Stimulated activated effector memory CD8-positive, alpha-beta T cell treated with anti-CD3 and anti-CD28 coated beads, Interleukin-12 subunit alpha, Interleukin-12 subunit beta, amount 100 ng/mL, for 72 hours (primary cell): ENCODE results near the gene MLIP.
"Not testable (repeated sequence)": the region's sequence is repeated elsewhere in the genome, so short reads cannot be mapped to it uniquely, and the experiment has no call there.

Experiments
- ATAC-seq: fragments of 150-1000 bp; cut with Tn5 transposase; 2 replicates; pipeline ENCODE4 v1.10.0; 2021
- DNase-seq, 2 donors: peaks; one replicate each; pipeline ENCODE4 v3.0.0; 2021 to 2022; ENCODE audit warnings: low spot score in 2 of 2
- H3K27ac Mint-ChIP-seq: one replicate; pipeline ENCODE4 v1.8.0; 2022; ENCODE audit warnings: mild to moderate bottlenecking, mixed read lengths
- H3K36me3 Mint-ChIP-seq: one replicate; pipeline ENCODE4 v1.8.0; 2022; ENCODE audit warnings: mild to moderate bottlenecking, mixed read lengths
- H3K4me1 Mint-ChIP-seq: one replicate; pipeline ENCODE4 v1.8.0; 2022; ENCODE audit warnings: mixed read lengths
- H3K4me3 Mint-ChIP-seq: one replicate; pipeline ENCODE4 v1.8.0; 2022; ENCODE audit warnings: mild to moderate bottlenecking, mixed read lengths
- H3K9me3 Mint-ChIP-seq: one replicate; pipeline ENCODE4 v1.8.0; 2022; ENCODE audit warnings: mixed read lengths

The MLIP gene

GRCh38 chr6:54216336-54216735, 105.1 kb downstream of the MLIP start:
- Mint-ChIP-seq H3K4me3 (no peak overlapping the region), H3K27ac (no peak overlapping the region), H3K9me3 (peaks cover 10% of the 10 kb centered on the region), H3K36me3 (no peaks in the 10 kb centered on the region), H3K4me1 (no peaks in the 10 kb centered on the region)
- DNase-seq, result no peak
- no peak for ATAC-seq

GRCh38 chr6:54217018-54217417, 105.8 kb downstream of the MLIP start:
- no peaks in the 10 kb centered on the region for H3K4me1 Mint-ChIP-seq
- H3K36me3 Mint-ChIP-seq, result no peaks in the 10 kb centered on the region
- no peak overlapping the region for H3K4me3 Mint-ChIP-seq
- DNase-seq (no peak), ATAC-seq (no peak)
- H3K27ac Mint-ChIP-seq, result no peak overlapping the region
- peaks cover 10% of the 10 kb centered on the region for H3K9me3 Mint-ChIP-seq

GRCh38 chr6:54222217-54222616, 111.0 kb downstream of the MLIP start:
- H3K36me3 Mint-ChIP-seq, result no peaks in the 10 kb centered on the region
- ATAC-seq, result no peak
- no peak for DNase-seq
- H3K4me1 Mint-ChIP-seq, result no peaks in the 10 kb centered on the region
- no peak overlapping the region for H3K27ac Mint-ChIP-seq
- no peak overlapping the region for H3K4me3 Mint-ChIP-seq
- peaks cover 8% of the 10 kb centered on the region for H3K9me3 Mint-ChIP-seq

GRCh38 chr6:54232703-54233102, 121.5 kb downstream of the MLIP start:
- Mint-ChIP-seq H3K27ac (no peak overlapping the region), H3K9me3 (peaks cover 10% of the 10 kb centered on the region), H3K36me3 (no peaks in the 10 kb centered on the region), H3K4me1 (no peaks in the 10 kb centered on the region), H3K4me3 (no peak overlapping the region)
- ATAC-seq (no peak), DNase-seq (no peak)

GRCh38 chr6:54234539-54234938, 123.3 kb downstream of the MLIP start:
- Mint-ChIP-seq H3K9me3 (peaks cover 14% of the 10 kb centered on the region), H3K27ac (no peak overlapping the region), H3K4me3 (no peak overlapping the region), H3K4me1 (no peaks in the 10 kb centered on the region), H3K36me3 (no peaks in the 10 kb centered on the region)
- no peak for DNase-seq
- ATAC-seq, result no peak

GRCh38 chr6:54236984-54237383, 125.7 kb downstream of the MLIP start:
- H3K36me3 Mint-ChIP-seq, result no peaks in the 10 kb centered on the region
- H3K27ac Mint-ChIP-seq, result no peak overlapping the region
- no peak for DNase-seq

GRCh38 chr6:54238396-54238795, 127.2 kb downstream of the MLIP start:
- H3K4me3 Mint-ChIP-seq, result no peak overlapping the region
- no peak for ATAC-seq

More at GRCh38 chr6:54236984-54237383, 125.7 kb downstream of the MLIP start:
- no peak overlapping the region for H3K4me3 Mint-ChIP-seq
- no peaks in the 10 kb centered on the region for H3K4me1 Mint-ChIP-seq
- peaks cover 8% of the 10 kb centered on the region for H3K9me3 Mint-ChIP-seq
- ATAC-seq, result no peak

GRCh38 chr6:54243699-54244098, 132.5 kb downstream of the MLIP start:
- no peak overlapping the region for H3K4me3 Mint-ChIP-seq
- H3K4me1 Mint-ChIP-seq, result no peaks in the 10 kb centered on the region
- ATAC-seq (no peak), DNase-seq (no peak)
- H3K27ac Mint-ChIP-seq, result no peak overlapping the region
- H3K36me3 Mint-ChIP-seq, result no peaks in the 10 kb centered on the region
- peaks cover 4% of the 10 kb centered on the region for H3K9me3 Mint-ChIP-seq

More at GRCh38 chr6:54238396-54238795, 127.2 kb downstream of the MLIP start:
- no peak for DNase-seq
- Mint-ChIP-seq H3K27ac (no peak overlapping the region), H3K36me3 (no peaks in the 10 kb centered on the region), H3K9me3 (peaks cover 3% of the 10 kb centered on the region), H3K4me1 (no peaks in the 10 kb centered on the region)

GRCh38 chr6:54244430-54244829, 133.2 kb downstream of the MLIP start:
- no peak overlapping the region for H3K4me3 Mint-ChIP-seq
- no peaks in the 10 kb centered on the region for H3K4me1 Mint-ChIP-seq
- DNase-seq, result no peak
- H3K27ac Mint-ChIP-seq, result no peak overlapping the region
- peaks cover 4% of the 10 kb centered on the region for H3K9me3 Mint-ChIP-seq
- no peaks in the 10 kb centered on the region for H3K36me3 Mint-ChIP-seq
- no peak for ATAC-seq

- Mint-ChIP-seq H3K4me3 (no peak overlapping the region), H3K4me1 (no peaks in the 10 kb centered on the region), H3K9me3 (peaks cover 4% of the 10 kb centered on the region), H3K36me3 (no peaks in the 10 kb centered on the region), H3K27ac (no peak overlapping the region)
- ATAC-seq, result no peak
- DNase-seq, result no peak
These were observed 134.0 kb downstream of the MLIP start for GRCh38 chr6:54245265-54245664.

- Mint-ChIP-seq H3K9me3 (peaks cover 4% of the 10 kb centered on the region), H3K36me3 (no peaks in the 10 kb centered on the region), H3K27ac (no peak overlapping the region), H3K4me1 (no peaks in the 10 kb centered on the region), H3K4me3 (no peak overlapping the region)
- no peak for ATAC-seq
- DNase-seq, result no peak
These were observed 137.1 kb downstream of the MLIP start for GRCh38 chr6:54248319-54248718.

- no peaks in the 10 kb centered on the region for H3K4me1 Mint-ChIP-seq
- DNase-seq (no peak), ATAC-seq (no peak)
- H3K4me3 Mint-ChIP-seq, result no peak overlapping the region
- peaks cover 4% of the 10 kb centered on the region for H3K9me3 Mint-ChIP-seq
- H3K27ac Mint-ChIP-seq, result no peak overlapping the region
- no peaks in the 10 kb centered on the region for H3K36me3 Mint-ChIP-seq
These were observed 137.8 kb downstream of the MLIP start for GRCh38 chr6:54248994-54249393.

- not testable (repeated sequence) for H3K4me1 Mint-ChIP-seq, H3K36me3 Mint-ChIP-seq, H3K27ac Mint-ChIP-seq, ATAC-seq, DNase-seq, H3K4me3 Mint-ChIP-seq, H3K9me3 Mint-ChIP-seq
These were observed 138.6 kb downstream of the MLIP start for GRCh38 chr6:54249812-54250211.

- DNase-seq (no peak), ATAC-seq (no peak)
- H3K4me3 Mint-ChIP-seq, result no peak overlapping the region
- peaks cover 3% of the 10 kb centered on the region for H3K9me3 Mint-ChIP-seq
- H3K4me1 Mint-ChIP-seq, result no peaks in the 10 kb centered on the region
- H3K27ac Mint-ChIP-seq, result no peak overlapping the region
- no peaks in the 10 kb centered on the region for H3K36me3 Mint-ChIP-seq
These were observed 141.3 kb downstream of the MLIP start for GRCh38 chr6:54252496-54252895.

- no peak for DNase-seq
These were observed 141.7 kb downstream of the MLIP start for GRCh38 chr6:54252916-54253315.

GRCh38 chr6:54254886-54255285, 143.6 kb downstream of the MLIP start:
- ATAC-seq (no peak), DNase-seq (no peak)
- no peaks in the 10 kb centered on the region for H3K36me3 Mint-ChIP-seq
- no peak overlapping the region for H3K27ac Mint-ChIP-seq
- peaks cover 3% of the 10 kb centered on the region for H3K9me3 Mint-ChIP-seq
- H3K4me3 Mint-ChIP-seq, result no peak overlapping the region
- no peaks in the 10 kb centered on the region for H3K4me1 Mint-ChIP-seq

More at GRCh38 chr6:54252916-54253315, 141.7 kb downstream of the MLIP start:
- Mint-ChIP-seq H3K27ac (no peak overlapping the region), H3K4me3 (no peak overlapping the region), H3K9me3 (peaks cover 3% of the 10 kb centered on the region), H3K36me3 (no peaks in the 10 kb centered on the region), H3K4me1 (no peaks in the 10 kb centered on the region)
- ATAC-seq, result no peak

- H3K4me1 Mint-ChIP-seq, result no peaks in the 10 kb centered on the region
- DNase-seq (no peak), ATAC-seq (no peak)
These were observed 144.6 kb downstream of the MLIP start for GRCh38 chr6:54255886-54256285.

More at GRCh38 chr6:54255886-54256285, 144.6 kb downstream of the MLIP start:
- H3K36me3 Mint-ChIP-seq, result no peaks in the 10 kb centered on the region
- no peak overlapping the region for H3K27ac Mint-ChIP-seq
- H3K9me3 Mint-ChIP-seq, result peaks cover 3% of the 10 kb centered on the region
- H3K4me3 Mint-ChIP-seq, result no peak overlapping the region
